GM12891 (cell line): ENCODE measurements around the gene GFOD1.

ENCODE experiments used
- PAX5 ChIP-seq: IDR thresholded peaks from 2 replicates; pipeline ENCODE4 v1.6.1; 2011; ENCODE audit warnings: low read length, moderate library complexity, mild to moderate bottlenecking; ENCODE audit not compliant: insufficient read depth, severe bottlenecking
- POLR2A ChIP-seq: IDR thresholded peaks from 2 replicates; pipeline ENCODE4 v1.6.1; 2011; ENCODE audit warnings: low read depth, low read length, control low read depth
- POLR2AphosphoS5 ChIP-seq: IDR thresholded peaks from 2 replicates; pipeline ENCODE4 v1.6.1; 2011; ENCODE audit warnings: low read depth, low read length, control low read depth
- POU2F2 ChIP-seq: IDR thresholded peaks from 2 replicates; pipeline ENCODE4 v1.6.1; 2011; ENCODE audit warnings: low read depth, mild to moderate bottlenecking, control low read depth, low read length, moderate library complexity
- SPI1 ChIP-seq: IDR thresholded peaks from 2 replicates; pipeline ENCODE4 v1.6.1; 2011; ENCODE audit warnings: low read depth, low read length, control low read depth
- TAF1 ChIP-seq: IDR thresholded peaks from 2 replicates; pipeline ENCODE4 v1.6.1; 2011; ENCODE audit warnings: low read depth, low read length, control low read depth

GRCh38 chr6:13493147-13493546 lies 5.7 kb upstream of the GFOD1 start:
- TF ChIP-seq POLR2AphosphoS5 (no peak), POLR2A (no peak), SPI1 (no peak), TAF1 (no peak), POU2F2 (no peak), PAX5 (no peak)
